ENCODE measurements around the gene KIF22. TPM values are rescaled to one million over a fixed set of nuclear protein-coding genes. Genes with fewer than 3 reads are reported as not detected.

The KIF22 gene
- total RNA-seq, 4 donors from 2014 or later, result 9.2 to 25.2 (median 13.1) TPM

DNA sequence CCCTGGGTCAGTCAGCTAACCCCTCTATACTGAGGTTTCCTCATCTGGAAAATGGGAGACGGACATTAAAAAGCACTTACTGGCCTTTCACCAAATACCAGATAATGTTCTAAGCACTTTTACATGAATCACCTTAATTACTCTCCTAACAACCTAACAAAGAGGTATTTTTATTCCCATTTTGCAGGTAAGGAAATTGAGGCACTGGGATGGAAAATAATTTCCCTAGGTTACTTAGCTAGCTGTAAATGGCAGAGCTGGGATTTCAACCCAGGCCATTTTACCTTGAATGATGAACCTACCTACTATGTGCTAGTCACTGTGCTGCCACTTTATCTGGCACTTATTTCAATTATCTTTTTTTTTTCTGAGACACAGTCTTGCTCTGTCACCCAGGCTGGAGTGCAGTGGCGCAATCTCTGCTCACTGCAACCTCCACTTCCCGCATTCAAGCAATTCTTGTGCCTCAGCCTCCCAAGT is 3.7 kb downstream of the KIF22 start:
- ATAC-seq (ENCODE audit: low FRiP score) (no peak), DNase-seq (ENCODE audit: low spot score) (no peak)
- TF ChIP-seq, protein P1, sequence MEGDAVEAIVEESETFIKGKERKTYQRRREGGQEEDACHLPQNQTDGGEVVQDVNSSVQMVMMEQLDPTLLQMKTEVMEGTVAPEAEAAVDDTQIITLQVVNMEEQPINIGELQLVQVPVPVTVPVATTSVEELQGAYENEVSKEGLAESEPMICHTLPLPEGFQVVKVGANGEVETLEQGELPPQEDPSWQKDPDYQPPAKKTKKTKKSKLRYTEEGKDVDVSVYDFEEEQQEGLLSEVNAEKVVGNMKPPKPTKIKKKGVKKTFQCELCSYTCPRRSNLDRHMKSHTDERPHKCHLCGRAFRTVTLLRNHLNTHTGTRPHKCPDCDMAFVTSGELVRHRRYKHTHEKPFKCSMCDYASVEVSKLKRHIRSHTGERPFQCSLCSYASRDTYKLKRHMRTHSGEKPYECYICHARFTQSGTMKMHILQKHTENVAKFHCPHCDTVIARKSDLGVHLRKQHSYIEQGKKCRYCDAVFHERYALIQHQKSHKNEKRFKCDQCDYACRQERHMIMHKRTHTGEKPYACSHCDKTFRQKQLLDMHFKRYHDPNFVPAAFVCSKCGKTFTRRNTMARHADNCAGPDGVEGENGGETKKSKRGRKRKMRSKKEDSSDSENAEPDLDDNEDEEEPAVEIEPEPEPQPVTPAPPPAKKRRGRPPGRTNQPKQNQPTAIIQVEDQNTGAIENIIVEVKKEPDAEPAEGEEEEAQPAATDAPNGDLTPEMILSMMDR (IDR thresholded peaks at IDR 0.05), result no peak

GRCh38 chr16:29802416-29802935 is 11.9 kb downstream of the KIF22 start:
- no peak for ATAC-seq (ENCODE audit: low FRiP score)
- no peak for DNase-seq (ENCODE audit: low spot score)
- TF ChIP-seq, protein P1 (IDR thresholded peaks at IDR 0.05), result no peak

DNA sequence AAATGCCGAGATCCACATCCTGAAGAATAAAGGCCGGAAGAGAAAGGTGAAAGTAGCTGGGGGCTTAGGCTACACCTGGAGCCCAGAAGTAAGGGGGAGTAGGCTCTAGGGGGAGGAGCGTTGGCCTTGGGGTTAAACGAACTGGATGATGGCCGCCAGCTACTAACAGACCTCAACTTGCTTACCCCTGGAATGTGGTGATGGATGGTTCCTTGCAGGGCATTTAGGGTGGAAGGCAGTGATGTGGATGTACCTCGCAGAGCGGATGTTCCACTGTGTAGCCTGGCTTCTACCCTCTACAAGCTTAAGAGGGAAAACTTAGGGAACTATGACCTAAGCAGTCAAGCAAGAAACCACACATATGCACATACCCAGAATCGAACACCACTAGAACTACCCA is 13.5 kb downstream of the KIF22 start:
- DNase-seq (ENCODE audit: low spot score) (no peak), ATAC-seq (ENCODE audit: low FRiP score) (no peak)
- TF ChIP-seq, protein P1 (IDR thresholded peaks at IDR 0.05), result no peak

- DNase-seq (ENCODE audit: low spot score), result no peak
- ATAC-seq (ENCODE audit: low FRiP score), result no peak
- TF ChIP-seq, protein P1 (IDR thresholded peaks at IDR 0.05), result no peak
Measured at GRCh38 chr16:29804455-29805231, 14.1 kb downstream of the KIF22 start.

- DNase-seq (ENCODE audit: low spot score), result peak; percentile 91
- TF ChIP-seq, protein P1 (IDR thresholded peaks at IDR 0.05), result no peak
- ATAC-seq (ENCODE audit: low FRiP score), result peak; percentile 85
Measured at GRCh38 chr16:29805232-29806098, 14.9 kb downstream of the KIF22 start.

- ATAC-seq (ENCODE audit: low FRiP score) (peak; percentile 2), DNase-seq (ENCODE audit: low spot score) (no peak)
Measured at GRCh38 chr16:29806099-29806579, 15.6 kb downstream of the KIF22 start, which contains the start of gene MAZ. Gene MAZ, plus strand, starts transcription at chr16:29806529. Its CDS starts 173 bp downstream, at chr16:29806702.

More at GRCh38 chr16:29806099-29806579, 15.6 kb downstream of the KIF22 start, which contains the start of gene MAZ:
- TF ChIP-seq, protein P1 (IDR thresholded peaks at IDR 0.05), result no peak

All from omental fat pad (tissue), 4 donors.